Measurements from ENCODE around the gene OTUD3.

DNA sequence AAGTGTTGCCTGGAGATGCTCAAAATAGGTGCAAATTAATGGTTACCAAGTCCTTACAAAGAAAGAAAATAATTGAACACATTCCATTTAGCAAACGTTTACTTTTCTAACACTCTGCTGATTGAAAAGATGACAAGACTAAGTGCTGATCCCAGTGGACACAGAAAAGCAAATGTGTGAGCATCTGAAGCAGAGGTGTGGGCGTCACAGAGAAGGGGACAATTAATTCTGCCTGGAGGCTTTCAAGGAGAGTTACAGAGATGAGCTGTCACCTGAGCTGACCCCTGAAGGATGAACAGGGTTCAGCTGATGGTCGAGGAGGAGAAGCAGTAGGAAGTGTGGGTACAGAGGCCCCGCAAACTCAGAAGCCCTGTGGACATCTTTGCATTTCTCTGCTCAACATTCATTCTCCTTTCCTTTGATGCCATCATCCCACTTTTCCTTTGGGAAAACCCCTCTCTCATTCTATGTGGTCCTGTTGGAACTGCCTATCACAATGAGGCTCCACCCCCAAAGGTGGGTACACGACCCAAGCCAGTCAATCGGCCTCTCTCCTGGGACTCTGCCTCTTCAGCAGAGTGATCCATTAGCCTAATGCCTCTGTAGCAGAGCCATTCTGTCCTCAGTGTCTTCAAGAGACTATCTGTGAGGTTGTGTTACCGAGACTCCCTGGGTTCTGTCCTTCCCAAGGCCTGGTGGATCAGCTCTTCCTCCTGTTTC lies 58.5 kb downstream of the OTUD3 start:
- TF ChIP-seq CTCF (IDR thresholded peaks at IDR 0.05) (no peak), POLR2A (IDR thresholded peaks at IDR 0.05) (no peak)
